GM18526 (cell line): ENCODE data around the gene KRT75.

Experiments used
- POLR2A ChIP-seq: IDR thresholded peaks from 3 replicates; pipeline ENCODE4 v1.6.1; 2011; ENCODE audit not compliant: insufficient read length; ENCODE audit errors: extremely low read depth

KRT75 gene

GRCh38 chr12:52390739-52391617 is 43.2 kb downstream of the KRT75 start:
- no peak for TF ChIP-seq POLR2A

- TF ChIP-seq POLR2A: no peak
Measured at GRCh38 chr12:52389313-52390207, 44.6 kb downstream of the KRT75 start.

- no peak for TF ChIP-seq POLR2A
Measured at GRCh38 chr12:52387859-52388258, 46.3 kb downstream of the KRT75 start.

GRCh38 chr12:52385226-52385702 is 48.9 kb downstream of the KRT75 start, which contains the start of gene KRT84:
Gene KRT84, minus strand, starts transcription at chr12:52385652. Its CDS starts 67 bp downstream, at chr12:52385585.
- TF ChIP-seq POLR2A: no peak

- TF ChIP-seq POLR2A: no peak
Measured at GRCh38 chr12:52383331-52383730, 50.8 kb downstream of the KRT75 start.

GRCh38 chr12:52382854-52383253 is 51.3 kb downstream of the KRT75 start:
- no peak for TF ChIP-seq POLR2A

GRCh38 chr12:52381206-52381605 is 53.0 kb downstream of the KRT75 start:
- no peak for TF ChIP-seq POLR2A

- TF ChIP-seq POLR2A: no peak
Measured at GRCh38 chr12:52380271-52380694, 53.9 kb downstream of the KRT75 start.

GRCh38 chr12:52379536-52379935 is 54.6 kb downstream of the KRT75 start:
- no peak for TF ChIP-seq POLR2A

- TF ChIP-seq POLR2A: no peak
Measured at GRCh38 chr12:52378091-52378490, 56.1 kb downstream of the KRT75 start.

- no peak for TF ChIP-seq POLR2A
Measured at GRCh38 chr12:52377266-52377665, 56.9 kb downstream of the KRT75 start.
